ENCODE results near the gene NBEAL1.
"Not testable (repeated sequence)": the region's sequence is repeated elsewhere in the genome, so short reads cannot be mapped to it uniquely, and the experiment has no call there.

NBEAL1 gene

DNA sequence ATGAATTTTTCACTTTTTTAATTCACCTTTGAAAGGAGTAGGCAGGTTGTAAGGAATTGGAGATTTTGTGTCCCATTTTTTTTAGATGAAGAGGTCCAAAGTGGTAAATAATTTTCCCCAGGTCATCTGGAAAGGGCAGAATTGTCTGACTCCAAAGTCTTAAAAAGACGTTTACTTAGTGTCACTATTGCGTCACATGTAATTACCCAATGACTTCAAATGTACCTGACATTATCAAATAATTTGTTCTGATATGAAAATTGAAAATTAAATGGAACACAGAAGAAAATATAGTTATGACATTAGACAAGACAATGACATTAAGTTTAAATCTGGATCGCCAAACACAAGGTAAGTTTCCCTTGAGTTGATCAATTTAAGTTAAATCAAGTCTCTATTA lies 24.2 kb upstream of the NBEAL1 start:
- Histone ChIP-seq H3K79me2 (ENCODE audit: low read length) (no peaks in the 10 kb centered on the region), H2AFZ (ENCODE audit: low read length) (no peak overlapping the region)
- TF ChIP-seq EZH2phosphoT487 (IDR thresholded peaks at IDR 0.05; ENCODE audit: low read length) (no peak), EZH2 (optimal IDR thresholded peaks at IDR 0.05; ENCODE audit: low read depth, low read length) (no peak)
- TF ChIP-seq, protein P1, sequence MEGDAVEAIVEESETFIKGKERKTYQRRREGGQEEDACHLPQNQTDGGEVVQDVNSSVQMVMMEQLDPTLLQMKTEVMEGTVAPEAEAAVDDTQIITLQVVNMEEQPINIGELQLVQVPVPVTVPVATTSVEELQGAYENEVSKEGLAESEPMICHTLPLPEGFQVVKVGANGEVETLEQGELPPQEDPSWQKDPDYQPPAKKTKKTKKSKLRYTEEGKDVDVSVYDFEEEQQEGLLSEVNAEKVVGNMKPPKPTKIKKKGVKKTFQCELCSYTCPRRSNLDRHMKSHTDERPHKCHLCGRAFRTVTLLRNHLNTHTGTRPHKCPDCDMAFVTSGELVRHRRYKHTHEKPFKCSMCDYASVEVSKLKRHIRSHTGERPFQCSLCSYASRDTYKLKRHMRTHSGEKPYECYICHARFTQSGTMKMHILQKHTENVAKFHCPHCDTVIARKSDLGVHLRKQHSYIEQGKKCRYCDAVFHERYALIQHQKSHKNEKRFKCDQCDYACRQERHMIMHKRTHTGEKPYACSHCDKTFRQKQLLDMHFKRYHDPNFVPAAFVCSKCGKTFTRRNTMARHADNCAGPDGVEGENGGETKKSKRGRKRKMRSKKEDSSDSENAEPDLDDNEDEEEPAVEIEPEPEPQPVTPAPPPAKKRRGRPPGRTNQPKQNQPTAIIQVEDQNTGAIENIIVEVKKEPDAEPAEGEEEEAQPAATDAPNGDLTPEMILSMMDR (IDR thresholded peaks at IDR 0.05; ENCODE audit: low read length): no peak

DNA sequence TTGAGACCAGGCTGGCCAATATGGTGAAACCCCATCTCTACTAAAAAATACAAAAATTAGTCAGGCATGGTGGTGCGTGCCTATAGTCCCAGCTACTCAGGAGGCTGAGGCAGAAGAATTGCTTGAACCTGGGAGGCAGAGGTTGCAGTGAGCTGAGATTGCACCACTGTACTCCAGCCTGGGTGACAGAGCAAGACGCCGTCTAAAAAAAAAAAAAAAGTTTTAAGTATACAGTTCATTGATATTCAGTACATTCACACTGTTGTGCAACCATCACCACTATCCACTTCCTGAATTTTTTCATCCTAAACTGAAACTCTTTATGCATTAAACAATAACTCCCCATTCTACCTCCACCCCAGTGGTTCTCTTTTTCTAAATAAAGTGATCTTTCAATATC lies 17.6 kb upstream of the NBEAL1 start:
- not testable (repeated sequence) for H2AFZ ChIP-seq (ENCODE audit: low read length); H3K4me2 ChIP-seq (ENCODE audit: low read depth, low read length)

More for the DNA sequence above, 24.2 kb upstream of the NBEAL1 start:
- H3K9ac ChIP-seq (ENCODE audit: low read length): no peak overlapping the region
- no peaks in the 10 kb centered on the region for H4K20me1 ChIP-seq (ENCODE audit: insufficient read depth, low read length)
- no peaks in the 10 kb centered on the region for H3K9me3 ChIP-seq (replicated peaks; ENCODE audit: insufficient read depth, low read length)
- no peaks in the 10 kb centered on the region for H3K4me1 ChIP-seq (ENCODE audit: low read length)
- no peaks in the 10 kb centered on the region for H3K9me2 ChIP-seq (replicated peaks; ENCODE audit: insufficient read depth, low read length)
- H3K27ac ChIP-seq (ENCODE audit: low read length): no peak overlapping the region
- no peak for DNase-seq
- H3K4me2 ChIP-seq (ENCODE audit: low read depth, low read length): no peak overlapping the region
- H3K36me3 ChIP-seq (replicated peaks; ENCODE audit: insufficient read depth, low read length): no peaks in the 10 kb centered on the region
- no peak overlapping the region for H3K4me3 ChIP-seq (ENCODE audit: low read length)
- no peaks in the 10 kb centered on the region for H3F3A ChIP-seq (ENCODE audit: insufficient read depth, low read length)
- H3K27me3 ChIP-seq (replicated peaks; ENCODE audit: insufficient read depth, low read length): no peaks in the 10 kb centered on the region

DNA sequence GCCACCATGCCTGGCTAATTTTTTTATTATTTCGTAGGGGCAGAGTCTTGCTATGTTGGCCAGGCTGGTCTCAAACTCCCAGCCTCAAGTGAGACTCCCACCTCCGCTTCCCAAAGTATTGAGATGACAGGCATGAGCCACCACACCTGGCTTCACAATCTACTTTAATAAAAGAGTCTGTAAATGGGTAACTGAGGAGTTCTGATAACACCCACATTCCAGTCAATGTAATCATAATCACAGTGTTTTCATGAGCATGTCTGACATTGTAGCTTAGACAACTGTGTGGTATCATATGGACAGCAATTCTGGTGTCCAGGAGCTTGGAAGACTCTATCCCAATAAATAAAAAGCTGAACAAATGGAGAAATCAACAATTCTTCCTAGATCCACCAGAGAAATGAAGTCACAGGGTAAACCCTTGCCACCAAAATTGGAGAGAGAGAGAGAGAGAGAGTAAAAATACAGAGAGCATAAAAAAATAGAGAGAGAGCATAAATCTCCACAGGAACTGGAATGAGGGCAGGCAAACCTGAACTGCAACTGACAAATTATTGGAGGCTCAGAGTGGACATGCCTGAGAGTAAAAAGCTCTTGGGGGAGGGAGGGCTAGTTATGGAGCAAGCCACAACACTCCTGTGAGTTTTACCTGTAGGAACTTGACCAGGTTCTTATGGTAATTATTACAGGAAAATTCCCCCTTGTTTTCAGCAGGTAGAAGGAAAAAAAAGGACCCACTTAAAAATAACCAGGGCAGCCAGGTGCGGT lies 12.4 kb upstream of the NBEAL1 start:
- no peaks in the 10 kb centered on the region for H3K27me3 ChIP-seq (replicated peaks; ENCODE audit: insufficient read depth, low read length)
- TF ChIP-seq, protein P1 (IDR thresholded peaks at IDR 0.05; ENCODE audit: low read length): no peak
- TF ChIP-seq EZH2 (optimal IDR thresholded peaks at IDR 0.05; ENCODE audit: low read depth, low read length) (no peak), EZH2phosphoT487 (IDR thresholded peaks at IDR 0.05; ENCODE audit: low read length) (no peak)
- H3K9me2 ChIP-seq (replicated peaks; ENCODE audit: insufficient read depth, low read length): no peaks in the 10 kb centered on the region
- no peak for DNase-seq
- no peak overlapping the region for H3K4me2 ChIP-seq (ENCODE audit: low read depth, low read length)
- no peaks in the 10 kb centered on the region for H3F3A ChIP-seq (ENCODE audit: insufficient read depth, low read length)
- no peak overlapping the region for H3K27ac ChIP-seq (ENCODE audit: low read length)
- no peaks in the 10 kb centered on the region for H3K4me1 ChIP-seq (ENCODE audit: low read length)
- H4K20me1 ChIP-seq (ENCODE audit: insufficient read depth, low read length): no peaks in the 10 kb centered on the region
- no peaks in the 10 kb centered on the region for H3K36me3 ChIP-seq (replicated peaks; ENCODE audit: insufficient read depth, low read length)
- H3K9ac ChIP-seq (ENCODE audit: low read length): no peak overlapping the region
- H2AFZ ChIP-seq (ENCODE audit: low read length): no peak overlapping the region
- H3K4me3 ChIP-seq (ENCODE audit: low read length): no peak overlapping the region
- H3K9me3 ChIP-seq (replicated peaks; ENCODE audit: insufficient read depth, low read length): no peaks in the 10 kb centered on the region
- H3K79me2 ChIP-seq (ENCODE audit: low read length): no peaks in the 10 kb centered on the region

More for the DNA sequence above, 17.6 kb upstream of the NBEAL1 start:
- H3K27ac ChIP-seq (ENCODE audit: low read length); H3F3A ChIP-seq (ENCODE audit: insufficient read depth, low read length); H3K9me3 ChIP-seq (replicated peaks; ENCODE audit: insufficient read depth, low read length); H3K9ac ChIP-seq (ENCODE audit: low read length); H3K4me1 ChIP-seq (ENCODE audit: low read length); H3K27me3 ChIP-seq (replicated peaks; ENCODE audit: insufficient read depth, low read length); DNase-seq; H4K20me1 ChIP-seq (ENCODE audit: insufficient read depth, low read length); H3K9me2 ChIP-seq (replicated peaks; ENCODE audit: insufficient read depth, low read length); H3K79me2 ChIP-seq (ENCODE audit: low read length); H3K4me3 ChIP-seq (ENCODE audit: low read length); H3K36me3 ChIP-seq (replicated peaks; ENCODE audit: insufficient read depth, low read length): not testable (repeated sequence)

DNA sequence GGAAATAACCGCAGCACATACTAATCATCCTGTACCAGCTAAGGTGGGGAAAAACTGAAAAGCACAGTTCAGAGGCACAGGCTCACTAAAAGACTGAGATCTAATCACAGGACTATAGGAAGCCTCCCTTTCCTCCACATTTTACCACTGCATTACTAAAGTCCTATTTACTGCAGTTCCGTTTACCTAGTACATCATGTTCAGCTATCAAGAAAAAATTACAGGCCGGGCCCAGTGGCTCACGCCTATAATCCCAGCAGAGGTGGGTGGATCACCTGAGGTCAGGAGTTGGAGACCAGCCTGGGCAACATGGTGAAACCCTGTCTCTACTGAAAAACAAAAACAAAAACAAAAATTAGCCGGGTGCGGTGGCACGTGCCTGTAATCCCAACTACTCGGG lies 11.0 kb upstream of the NBEAL1 start:
- Histone ChIP-seq H3K4me2 (ENCODE audit: low read depth, low read length) (no peak overlapping the region), H3K9me3 (replicated peaks; ENCODE audit: insufficient read depth, low read length) (no peaks in the 10 kb centered on the region), H3K36me3 (replicated peaks; ENCODE audit: insufficient read depth, low read length) (no peaks in the 10 kb centered on the region), H3K27ac (ENCODE audit: low read length) (no peak overlapping the region), H3K9me2 (replicated peaks; ENCODE audit: insufficient read depth, low read length) (no peaks in the 10 kb centered on the region), H2AFZ (ENCODE audit: low read length) (no peak overlapping the region), H3K4me3 (ENCODE audit: low read length) (no peak overlapping the region), H3K79me2 (ENCODE audit: low read length) (no peaks in the 10 kb centered on the region), H3K27me3 (replicated peaks; ENCODE audit: insufficient read depth, low read length) (no peaks in the 10 kb centered on the region), H4K20me1 (ENCODE audit: insufficient read depth, low read length) (no peaks in the 10 kb centered on the region), H3K9ac (ENCODE audit: low read length) (no peak overlapping the region), H3F3A (ENCODE audit: insufficient read depth, low read length) (no peaks in the 10 kb centered on the region), H3K4me1 (ENCODE audit: low read length) (no peaks in the 10 kb centered on the region)
- TF ChIP-seq EZH2 (optimal IDR thresholded peaks at IDR 0.05; ENCODE audit: low read depth, low read length) (no peak), EZH2phosphoT487 (IDR thresholded peaks at IDR 0.05; ENCODE audit: low read length) (no peak)
- TF ChIP-seq, protein P1 (IDR thresholded peaks at IDR 0.05; ENCODE audit: low read length): no peak
- DNase-seq: no peak

Data from MM.1S (cell line).